ENCODE results near the gene MAPK8IP3. TPM values are rescaled to one million over a fixed set of nuclear protein-coding genes. Genes with fewer than 3 reads are reported as not detected.
"Not testable (repeated sequence)": the region's sequence is repeated elsewhere in the genome, so short reads cannot be mapped to it uniquely, and the experiment has no call there.

The MAPK8IP3 gene
- total RNA-seq, 1 experiment from 2014 or later = 72.3 TPM

DNA sequence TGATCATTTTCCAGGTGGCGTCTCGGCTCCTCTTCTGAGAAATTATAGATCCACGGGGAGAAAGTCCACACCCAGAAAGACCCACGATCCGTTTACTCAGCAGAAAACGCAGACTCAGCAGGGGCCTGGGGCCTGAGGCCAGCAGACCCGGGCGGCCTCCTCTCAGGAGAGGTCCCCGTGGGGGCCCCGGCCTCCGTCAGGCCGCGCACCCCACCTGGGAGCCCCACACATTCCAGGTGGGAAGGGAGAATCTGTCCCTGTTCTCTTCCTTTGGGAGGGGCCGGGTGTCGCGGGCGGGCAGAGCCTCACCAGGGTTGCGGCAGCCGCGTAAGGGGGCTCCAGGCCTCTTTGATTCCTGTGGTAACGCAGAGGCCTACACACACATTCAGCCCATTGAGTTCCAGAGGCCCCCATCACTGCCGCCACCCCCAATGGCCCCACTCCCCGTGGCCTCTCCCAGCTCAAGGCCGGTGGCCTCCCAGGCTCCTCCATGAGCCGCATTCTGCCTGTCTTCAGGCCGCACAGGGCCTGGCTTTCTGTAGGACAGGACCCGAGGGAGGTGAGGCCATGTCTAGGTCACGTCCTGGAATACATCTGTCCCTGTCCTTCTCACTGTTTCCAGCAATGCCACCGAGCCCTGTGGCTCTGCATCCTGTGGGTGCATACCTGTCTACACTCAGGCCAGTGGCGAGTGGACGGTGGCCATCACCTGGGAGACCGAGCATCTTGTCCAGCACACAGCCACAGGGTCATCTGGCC, 89.1 kb downstream of the MAPK8IP3 start:
- H3K4me3 Mint-ChIP-seq = no peak overlapping the region
- peaks cover 26% of the 10 kb centered on the region for H3K9me3 Mint-ChIP-seq
- H3K27ac Mint-ChIP-seq = no peak overlapping the region
- POLR2A ChIA-PET = interaction anchor here (0.6 kb wide), 1 partner anchor 19 kb away, joined by 3 read pairs; no protein-coding TSS in a partner anchor
- peaks cover 18% of the 10 kb centered on the region for H3K36me3 Mint-ChIP-seq
- no peaks in the 10 kb centered on the region for H3K4me1 Mint-ChIP-seq
- CTCF ChIA-PET = interaction anchor here (0.6 kb wide), 1 partner anchor 457 kb away, joined by 5 read pairs; no protein-coding TSS in a partner anchor
- ATAC-seq (no peak), DNase-seq (ENCODE audit: low spot score) (no peak)
- TF ChIP-seq ZNF396 (CRISPR knock-in tag; IDR thresholded peaks at IDR 0.05; ENCODE audit: borderline replicate concordance) = no peak
- TF ChIP-seq, protein P1, sequence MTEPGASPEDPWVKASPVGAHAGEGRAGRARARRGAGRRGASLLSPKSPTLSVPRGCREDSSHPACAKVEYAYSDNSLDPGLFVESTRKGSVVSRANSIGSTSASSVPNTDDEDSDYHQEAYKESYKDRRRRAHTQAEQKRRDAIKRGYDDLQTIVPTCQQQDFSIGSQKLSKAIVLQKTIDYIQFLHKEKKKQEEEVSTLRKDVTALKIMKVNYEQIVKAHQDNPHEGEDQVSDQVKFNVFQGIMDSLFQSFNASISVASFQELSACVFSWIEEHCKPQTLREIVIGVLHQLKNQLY (CRISPR knock-in tag; IDR thresholded peaks at IDR 0.05) = no peak
- TF ChIP-seq, protein P2, sequence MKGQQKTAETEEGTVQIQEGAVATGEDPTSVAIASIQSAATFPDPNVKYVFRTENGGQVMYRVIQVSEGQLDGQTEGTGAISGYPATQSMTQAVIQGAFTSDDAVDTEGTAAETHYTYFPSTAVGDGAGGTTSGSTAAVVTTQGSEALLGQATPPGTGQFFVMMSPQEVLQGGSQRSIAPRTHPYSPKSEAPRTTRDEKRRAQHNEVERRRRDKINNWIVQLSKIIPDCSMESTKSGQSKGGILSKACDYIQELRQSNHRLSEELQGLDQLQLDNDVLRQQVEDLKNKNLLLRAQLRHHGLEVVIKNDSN (CRISPR knock-in tag; IDR thresholded peaks at IDR 0.05) = no peak
- TF ChIP-seq OVOL2 (CRISPR knock-in tag; IDR thresholded peaks at IDR 0.05; ENCODE audit: borderline replicate concordance) = no peak
- no peak for TF ChIP-seq ZNF423 (CRISPR knock-in tag; IDR thresholded peaks at IDR 0.05)
- peaks cover 7% of the 10 kb centered on the region for H3K27me3 Mint-ChIP-seq (ENCODE audit: low read depth)

DNA sequence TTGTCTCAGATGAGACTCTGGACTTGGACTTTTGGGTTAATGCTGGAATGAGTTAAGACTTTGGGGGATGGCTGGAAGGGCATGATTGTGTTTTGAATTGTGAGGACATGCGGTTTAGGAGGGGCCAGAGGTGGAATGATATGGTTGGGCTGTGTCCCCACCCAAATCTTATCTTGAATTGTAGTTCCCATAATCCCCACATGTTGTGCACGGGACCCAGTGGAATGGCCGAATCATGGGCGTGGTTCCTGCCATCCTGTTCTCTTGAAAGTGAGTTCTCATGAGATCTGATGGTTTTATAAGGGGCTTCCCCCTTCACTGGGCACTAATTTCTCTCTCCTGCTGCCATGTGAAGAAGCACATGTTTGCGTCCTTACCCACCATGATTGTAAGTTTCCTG, 93.3 kb downstream of the MAPK8IP3 start:
- POLR2A ChIA-PET; H3K4me3 Mint-ChIP-seq; H3K4me1 Mint-ChIP-seq; DNase-seq (ENCODE audit: low spot score); H3K27ac Mint-ChIP-seq; ATAC-seq; CTCF ChIA-PET: not testable (repeated sequence)
- peaks cover 44% of the 10 kb centered on the region for H3K9me3 Mint-ChIP-seq
- H3K36me3 Mint-ChIP-seq = peaks cover 28% of the 10 kb centered on the region
- peaks cover 12% of the 10 kb centered on the region for H3K27me3 Mint-ChIP-seq (ENCODE audit: low read depth)

DNA sequence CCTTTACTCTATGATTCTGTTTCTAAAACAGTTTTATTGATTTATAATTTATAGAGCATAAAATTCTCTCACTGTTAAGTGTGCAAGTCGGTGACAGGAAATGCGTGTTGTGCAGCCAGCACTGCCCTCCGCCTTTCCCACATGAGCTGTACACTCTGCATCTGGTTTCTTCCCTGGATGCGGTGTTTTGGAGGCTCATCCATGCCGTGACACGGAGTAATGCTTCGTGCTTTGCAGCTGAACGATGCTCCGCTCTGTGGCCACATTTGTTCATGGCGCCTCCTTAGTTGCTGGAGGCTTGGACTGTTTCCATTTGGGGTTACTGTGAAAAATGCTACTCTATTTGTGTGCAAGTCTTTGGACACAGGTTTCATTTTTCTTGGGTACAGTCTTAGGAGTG, 94.7 kb downstream of the MAPK8IP3 start:
- no peaks in the 10 kb centered on the region for H3K4me1 Mint-ChIP-seq
- no peak overlapping the region for H3K4me3 Mint-ChIP-seq
- DNase-seq (ENCODE audit: low spot score) = no peak
- peaks cover 44% of the 10 kb centered on the region for H3K9me3 Mint-ChIP-seq
- peaks cover 12% of the 10 kb centered on the region for H3K27me3 Mint-ChIP-seq (ENCODE audit: low read depth)
- H3K36me3 Mint-ChIP-seq = peaks cover 31% of the 10 kb centered on the region
- CTCF ChIA-PET = no interaction called here
- ATAC-seq = no peak
- POLR2A ChIA-PET = no interaction called here
- no peak overlapping the region for H3K27ac Mint-ChIP-seq
- TF ChIP-seq NR2C2 (CRISPR knock-in tag; IDR thresholded peaks at IDR 0.05) (no peak), JAZF1 (CRISPR knock-in tag; IDR thresholded peaks at IDR 0.05) (no peak), OVOL2 (CRISPR knock-in tag; IDR thresholded peaks at IDR 0.05; ENCODE audit: borderline replicate concordance) (no peak), RORB (CRISPR knock-in tag; IDR thresholded peaks at IDR 0.05) (no peak), KAT7 (CRISPR knock-in tag; IDR thresholded peaks at IDR 0.05; ENCODE audit: borderline replicate concordance) (no peak)
- TF ChIP-seq, protein P1 (CRISPR knock-in tag; IDR thresholded peaks at IDR 0.05) = no peak
- TF ChIP-seq, protein P3, sequence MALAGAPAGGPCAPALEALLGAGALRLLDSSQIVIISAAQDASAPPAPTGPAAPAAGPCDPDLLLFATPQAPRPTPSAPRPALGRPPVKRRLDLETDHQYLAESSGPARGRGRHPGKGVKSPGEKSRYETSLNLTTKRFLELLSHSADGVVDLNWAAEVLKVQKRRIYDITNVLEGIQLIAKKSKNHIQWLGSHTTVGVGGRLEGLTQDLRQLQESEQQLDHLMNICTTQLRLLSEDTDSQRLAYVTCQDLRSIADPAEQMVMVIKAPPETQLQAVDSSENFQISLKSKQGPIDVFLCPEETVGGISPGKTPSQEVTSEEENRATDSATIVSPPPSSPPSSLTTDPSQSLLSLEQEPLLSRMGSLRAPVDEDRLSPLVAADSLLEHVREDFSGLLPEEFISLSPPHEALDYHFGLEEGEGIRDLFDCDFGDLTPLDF (CRISPR knock-in tag; IDR thresholded peaks at IDR 0.05) = no peak
- TF ChIP-seq, protein P4, sequence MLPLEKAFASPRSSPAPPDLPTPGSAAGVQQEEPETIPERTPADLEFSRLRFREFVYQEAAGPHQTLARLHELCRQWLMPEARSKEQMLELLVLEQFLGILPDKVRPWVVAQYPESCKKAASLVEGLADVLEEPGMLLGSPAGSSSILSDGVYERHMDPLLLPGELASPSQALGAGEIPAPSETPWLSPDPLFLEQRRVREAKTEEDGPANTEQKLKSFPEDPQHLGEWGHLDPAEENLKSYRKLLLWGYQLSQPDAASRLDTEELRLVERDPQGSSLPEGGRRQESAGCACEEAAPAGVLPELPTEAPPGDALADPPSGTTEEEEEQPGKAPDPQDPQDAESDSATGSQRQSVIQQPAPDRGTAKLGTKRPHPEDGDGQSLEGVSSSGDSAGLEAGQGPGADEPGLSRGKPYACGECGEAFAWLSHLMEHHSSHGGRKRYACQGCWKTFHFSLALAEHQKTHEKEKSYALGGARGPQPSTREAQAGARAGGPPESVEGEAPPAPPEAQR (CRISPR knock-in tag; IDR thresholded peaks at IDR 0.05) = no peak
- TF ChIP-seq, protein P2 (CRISPR knock-in tag; IDR thresholded peaks at IDR 0.05) = no peak

DNA sequence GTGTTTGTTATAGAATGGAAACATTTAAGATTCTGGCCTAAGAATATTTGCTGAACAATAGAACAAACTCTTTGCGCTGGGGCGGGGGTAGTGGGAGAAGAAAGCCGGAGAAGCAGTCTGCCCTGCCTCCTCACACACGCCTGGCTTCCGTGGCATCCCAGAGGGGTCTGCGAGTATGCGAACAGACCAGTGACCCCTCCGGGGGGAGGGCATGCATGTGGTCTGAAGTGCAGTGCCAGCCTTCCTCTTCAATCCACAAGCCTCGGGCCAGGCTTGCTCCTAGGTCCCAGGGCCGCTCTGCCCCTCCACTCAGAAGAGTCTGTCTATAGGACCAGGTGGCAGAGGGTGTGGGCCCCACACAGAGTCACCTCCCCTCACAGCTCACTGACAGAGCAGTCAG, 101.6 kb downstream of the MAPK8IP3 start:
- peaks cover 14% of the 10 kb centered on the region for H3K36me3 Mint-ChIP-seq
- POLR2A ChIA-PET = no interaction called here

More for the DNA sequence above, 101.6 kb downstream of the MAPK8IP3 start:
- H3K27me3 Mint-ChIP-seq (ENCODE audit: low read depth) = no peaks in the 10 kb centered on the region; the same call in none of the 2 replicates
- ATAC-seq (no peak), DNase-seq (ENCODE audit: low spot score) (no peak)
- no peak overlapping the region for H3K4me3 Mint-ChIP-seq
- H3K4me1 Mint-ChIP-seq = no peaks in the 10 kb centered on the region
- TF ChIP-seq TEAD4 (CRISPR knock-in tag; IDR thresholded peaks at IDR 0.05) = no peak
- TF ChIP-seq, protein P2 (CRISPR knock-in tag; IDR thresholded peaks at IDR 0.05) = no peak
- peaks cover 8% of the 10 kb centered on the region; the same call in 1 of the 2 replicates for H3K9me3 Mint-ChIP-seq
- no peak overlapping the region for H3K27ac Mint-ChIP-seq
- CTCF ChIA-PET = no interaction called here
